HG02642 (cell line): ENCODE data around the gene GABBR1.
"Not testable (repeated sequence)": the region's sequence is repeated elsewhere in the genome, so short reads cannot be mapped to it uniquely, and the experiment has no call there.

ENCODE experiments used
- ATAC-seq: cut with Tn5 transposase; IDR thresholded peaks from one replicate; pipeline ENCODE4 v1.9.1; 2021; ENCODE audit warnings: mild to moderate bottlenecking; ENCODE audit not compliant: unreplicated experiment, poor library complexity

Gene GABBR1

GRCh38 chr6:29632789-29633533 lies at the start of gene GABBR1:
GABBR1 (minus strand) TSS chr6:29633183; CDS start chr6:29632385, 798 bp downstream.
- peak; percentile 80 for ATAC-seq

- no peak for ATAC-seq
These were observed 48.8 kb upstream of the GABBR1 start for GRCh38 chr6:29681811-29682210.

- ATAC-seq, result no peak
These were observed 47.9 kb upstream of the GABBR1 start, which contains the start of gene ZFP57 for GRCh38 chr6:29680904-29681303. ZFP57 (minus strand) TSS chr6:29681152; CDS start chr6:29677003, 4,149 bp downstream.

GRCh38 chr6:29680416-29680815 lies 47.4 kb upstream of the GABBR1 start:
- ATAC-seq, result no peak

- no peak for ATAC-seq
These were observed 47.0 kb upstream of the GABBR1 start for GRCh38 chr6:29679962-29680361.

- ATAC-seq, result no peak
These were observed 45.1 kb upstream of the GABBR1 start for GRCh38 chr6:29678114-29678513.

GRCh38 chr6:29676981-29677601 lies 44.1 kb upstream of the GABBR1 start:
- no peak for ATAC-seq

- no peak for ATAC-seq
These were observed 42.6 kb upstream of the GABBR1 start for GRCh38 chr6:29675561-29675960.

GRCh38 chr6:29674008-29674407 lies 41.0 kb upstream of the GABBR1 start:
- no peak for ATAC-seq

GRCh38 chr6:29673161-29673560 lies 40.2 kb upstream of the GABBR1 start:
- no peak for ATAC-seq

- not testable (repeated sequence) for ATAC-seq
These were observed 39.1 kb upstream of the GABBR1 start for GRCh38 chr6:29672116-29672515.

GRCh38 chr6:29671026-29671425 lies 38.0 kb upstream of the GABBR1 start:
- ATAC-seq, result no peak

GRCh38 chr6:29667158-29667557 lies 34.2 kb upstream of the GABBR1 start:
- no peak for ATAC-seq

GRCh38 chr6:29666826-29667130 lies 33.8 kb upstream of the GABBR1 start:
- ATAC-seq, result no peak

GRCh38 chr6:29665942-29666825 lies 33.2 kb upstream of the GABBR1 start:
- no peak for ATAC-seq

- ATAC-seq, result no peak
These were observed 30.5 kb upstream of the GABBR1 start for GRCh38 chr6:29663300-29664042.

- not testable (repeated sequence) for ATAC-seq
These were observed 28.6 kb upstream of the GABBR1 start for GRCh38 chr6:29661502-29662141.

- ATAC-seq, result no peak
These were observed 28.1 kb upstream of the GABBR1 start for GRCh38 chr6:29661071-29661470.

- no peak for ATAC-seq
These were observed 23.8 kb upstream of the GABBR1 start, which contains the start of gene MOG for GRCh38 chr6:29656798-29657197. MOG (plus strand) TSS chr6:29657092; CDS start chr6:29657210, 118 bp downstream.

- no peak for ATAC-seq
These were observed 23.2 kb upstream of the GABBR1 start for GRCh38 chr6:29656157-29656556.
